Uterus (tissue), 4 donors: ENCODE results near the gene FOLR3. TPM values are rescaled to one million over a fixed set of nuclear protein-coding genes. Genes with fewer than 3 reads are reported as not detected.
"Not testable (repeated sequence)": the region's sequence is repeated elsewhere in the genome, so short reads cannot be mapped to it uniquely, and the experiment has no call there.

Experiments used
- DNase-seq, 2 donors: peaks; one replicate each; pipeline ENCODE4 v3.0.0-alpha.2; 2019 to 2020
- H3K27ac ChIP-seq, 2 donors: fragments of 200-600 bp; sonication (generic); 1 replicate in 1 of 2; 2 replicates in 1 of 2; pipeline ENCODE4 v1.5.1; 2016 to 2018
- H3K27me3 ChIP-seq, 2 donors: fragments of 200-600 bp; sonication (generic); one replicate each; pipeline ENCODE4 v1.5.1; 2018 to 2019; ENCODE audit warnings: control low read depth in 1 of 2
- H3K36me3 ChIP-seq, 2 donors: fragments of 200-600 bp; sonication (generic); one replicate each; pipeline ENCODE4 v1.5.1; 2019; ENCODE audit warnings: control low read depth in 1 of 2
- H3K4me1 ChIP-seq, 2 donors: fragments of 200-600 bp; sonication (generic); one replicate each; pipeline ENCODE4 v1.5.1; 2018 to 2019; ENCODE audit warnings: control low read depth in 1 of 2
- H3K4me3 ChIP-seq, 2 donors: fragments of 200-600 bp; sonication (generic); 1 replicate in 1 of 2; 2 replicates in 1 of 2; pipeline ENCODE4 v1.5.1; 2018 to 2019; ENCODE audit warnings: mild to moderate bottlenecking in 1 of 2
- H3K9me3 ChIP-seq, 2 donors: fragments of 200-600 bp; sonication (generic); one replicate each; pipeline ENCODE4 v1.5.1; 2019; ENCODE audit warnings: control low read depth in 1 of 2
- POLR2A ChIP-seq, 2 donors: fragments of 450-650 bp; IDR thresholded peaks; one replicate each; pipeline ENCODE4 v1.6.1; 2016; ENCODE audit warnings: antibody characterized with exemption in 2 of 2, mild to moderate bottlenecking in 1 of 2, moderate library complexity in 1 of 2
- intact Hi-C: fragments of 100-400 bp; cut with DNase I; formaldehyde crosslinking; loops from one replicate; pipeline ENCODE4 v1.15.1; 2023; ENCODE audit warnings: low total_unique reads
- total RNA-seq, 4 donors: library from RNA; depleted of rRNA in 3 of 4; stranded (reverse); fragments of >200 nt in 3 of 4; gene quantifications; one replicate each; pipeline versions ENCODE4 v1.1.0 to v1.2.4, GENCODE V29; 2014 to 2023
- TF ChIP-seq, protein P1 (sequence below), 4 experiments: fragments of 200-600 bp in 2 of 4; fragments of 450-650 bp in 2 of 4; sonication (generic) in 2 of 4; IDR thresholded peaks; one replicate each; pipeline ENCODE4 v1.5.1; 2016 to 2019; ENCODE audit warnings: antibody characterized with exemption in 4 of 4, mild to moderate bottlenecking in 2 of 4, moderate library complexity in 1 of 4
- donor health status: DM: yes; HTN: yes; CAD: no.

The FOLR3 gene
- not detected for total RNA-seq

DNA sequence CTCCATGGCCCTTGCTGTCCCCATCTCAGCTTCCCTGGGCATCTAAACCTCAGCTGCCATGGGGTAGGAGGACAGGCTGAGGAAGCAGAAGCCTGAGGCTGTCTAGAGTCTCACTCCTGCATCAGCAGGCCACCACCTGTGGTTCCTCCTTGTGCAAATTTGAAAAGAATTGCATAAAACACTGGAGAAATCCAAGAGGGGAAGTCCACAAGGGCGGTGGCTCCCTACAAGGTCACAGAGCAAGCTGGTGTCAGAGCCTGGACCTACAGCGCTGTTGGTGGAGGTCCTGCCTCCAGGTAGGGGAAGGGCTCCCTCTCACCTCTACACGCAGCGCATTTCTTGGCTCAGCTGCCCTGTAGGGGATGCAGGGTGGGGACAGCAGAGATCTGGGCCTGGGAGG is at the start of gene FOLR3:
Gene FOLR3, plus strand, starts transcription at position 253 of the 400 bp plus-strand sequence. CDS start 228 bp downstream, outside the sequence.
- intact Hi-C loops, H3K27ac ChIP-seq, H3K9me3 ChIP-seq, H3K27me3 ChIP-seq, H3K36me3 ChIP-seq, H3K4me1 ChIP-seq, DNase-seq, H3K4me3 ChIP-seq: not testable (repeated sequence)

GRCh38 chr11:72088076-72088808 is 47.3 kb upstream of the FOLR3 start:
- H3K27me3 ChIP-seq, result no peaks in the 10 kb centered on the region
- H3K4me3 ChIP-seq, result no peak overlapping the region
- no peaks in the 10 kb centered on the region for H3K4me1 ChIP-seq

GRCh38 chr11:72091292-72091691 is 44.2 kb upstream of the FOLR3 start:
- H3K27ac ChIP-seq, result peak overlapping the region; percentile 6 to 17
- H3K9me3 ChIP-seq, result no peaks in the 10 kb centered on the region
- no peaks in the 10 kb centered on the region for H3K27me3 ChIP-seq
- H3K4me3 ChIP-seq, result no peak overlapping the region
- DNase-seq, result peak; percentile 69 to 70
- intact Hi-C loops, result no loop called here
- no peaks in the 10 kb centered on the region for H3K36me3 ChIP-seq
- no peaks in the 10 kb centered on the region for H3K4me1 ChIP-seq
- no peak for TF ChIP-seq POLR2A (IDR thresholded peaks at IDR 0.05)
- TF ChIP-seq, protein P1, sequence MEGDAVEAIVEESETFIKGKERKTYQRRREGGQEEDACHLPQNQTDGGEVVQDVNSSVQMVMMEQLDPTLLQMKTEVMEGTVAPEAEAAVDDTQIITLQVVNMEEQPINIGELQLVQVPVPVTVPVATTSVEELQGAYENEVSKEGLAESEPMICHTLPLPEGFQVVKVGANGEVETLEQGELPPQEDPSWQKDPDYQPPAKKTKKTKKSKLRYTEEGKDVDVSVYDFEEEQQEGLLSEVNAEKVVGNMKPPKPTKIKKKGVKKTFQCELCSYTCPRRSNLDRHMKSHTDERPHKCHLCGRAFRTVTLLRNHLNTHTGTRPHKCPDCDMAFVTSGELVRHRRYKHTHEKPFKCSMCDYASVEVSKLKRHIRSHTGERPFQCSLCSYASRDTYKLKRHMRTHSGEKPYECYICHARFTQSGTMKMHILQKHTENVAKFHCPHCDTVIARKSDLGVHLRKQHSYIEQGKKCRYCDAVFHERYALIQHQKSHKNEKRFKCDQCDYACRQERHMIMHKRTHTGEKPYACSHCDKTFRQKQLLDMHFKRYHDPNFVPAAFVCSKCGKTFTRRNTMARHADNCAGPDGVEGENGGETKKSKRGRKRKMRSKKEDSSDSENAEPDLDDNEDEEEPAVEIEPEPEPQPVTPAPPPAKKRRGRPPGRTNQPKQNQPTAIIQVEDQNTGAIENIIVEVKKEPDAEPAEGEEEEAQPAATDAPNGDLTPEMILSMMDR (IDR thresholded peaks at IDR 0.05), result peak; percentile 75 to 93 (median 85)

More at GRCh38 chr11:72088076-72088808, 47.3 kb upstream of the FOLR3 start:
- Histone ChIP-seq H3K27ac (no peak overlapping the region), H3K9me3 (no peaks in the 10 kb centered on the region), H3K36me3 (no peaks in the 10 kb centered on the region)
- DNase-seq, result no peak
- intact Hi-C loops, result loop anchor here (5.0 kb wide), 1 partner anchor 66 kb away; no protein-coding TSS in a partner anchor
- TF ChIP-seq, protein P1 (IDR thresholded peaks at IDR 0.05), result no peak
- TF ChIP-seq POLR2A (IDR thresholded peaks at IDR 0.05), result no peak

DNA sequence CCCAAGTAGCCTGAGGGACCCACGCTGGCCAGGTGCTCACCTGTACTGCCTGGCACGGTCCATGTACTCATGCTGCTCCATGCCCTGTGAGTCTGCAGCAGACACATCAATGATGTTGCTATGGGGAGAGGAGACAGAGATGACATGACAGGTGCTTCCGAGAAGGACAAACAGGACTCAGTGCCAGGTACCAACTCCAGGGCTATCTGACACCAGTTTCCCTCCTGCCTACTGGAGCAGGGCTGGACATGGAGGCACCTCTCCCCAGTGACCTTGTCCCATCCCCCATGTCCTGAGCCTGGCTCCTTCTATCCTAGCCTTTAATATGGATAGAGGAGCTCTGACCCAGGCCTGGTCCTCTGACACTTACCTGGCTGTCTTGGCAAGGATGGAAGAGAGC is 36.8 kb upstream of the FOLR3 start:
- intact Hi-C loops, result no loop called here
- H3K36me3 ChIP-seq, result no peaks in the 10 kb centered on the region
- H3K27me3 ChIP-seq, result no peaks in the 10 kb centered on the region
- no peak for DNase-seq
- no peak overlapping the region for H3K4me3 ChIP-seq
- H3K27ac ChIP-seq, result no peak overlapping the region
- H3K4me1 ChIP-seq, result peaks cover 0 to 11% of the 10 kb centered on the region in 2 donors
- H3K9me3 ChIP-seq, result no peaks in the 10 kb centered on the region
- TF ChIP-seq, protein P1 (IDR thresholded peaks at IDR 0.05), result no peak
- TF ChIP-seq POLR2A (IDR thresholded peaks at IDR 0.05), result no peak

- intact Hi-C loops, result no loop called here
These were observed 35.5 kb upstream of the FOLR3 start for GRCh38 chr11:72100009-72100408.

More at GRCh38 chr11:72100009-72100408, 35.5 kb upstream of the FOLR3 start:
- no peak overlapping the region for H3K27ac ChIP-seq
- no peaks in the 10 kb centered on the region for H3K27me3 ChIP-seq
- no peak for DNase-seq
- peaks cover 0 to 11% of the 10 kb centered on the region in 2 donors for H3K4me1 ChIP-seq
- TF ChIP-seq, protein P1 (IDR thresholded peaks at IDR 0.05), result no peak
- TF ChIP-seq POLR2A (IDR thresholded peaks at IDR 0.05), result no peak
- no peaks in the 10 kb centered on the region for H3K9me3 ChIP-seq
- no peaks in the 10 kb centered on the region for H3K36me3 ChIP-seq
- no peak overlapping the region for H3K4me3 ChIP-seq
